HG03460 (cell line): ENCODE results near the gene ARHGEF3.

Experiments used
- ATAC-seq: cut with Tn5 transposase; IDR thresholded peaks from one replicate; pipeline ENCODE4 v1.9.1; 2021; ENCODE audit not compliant: unreplicated experiment

ARHGEF3 gene

GRCh38 chr3:56823421-56823926, 21.7 kb upstream of the ARHGEF3 start:
- no peak for ATAC-seq

DNA sequence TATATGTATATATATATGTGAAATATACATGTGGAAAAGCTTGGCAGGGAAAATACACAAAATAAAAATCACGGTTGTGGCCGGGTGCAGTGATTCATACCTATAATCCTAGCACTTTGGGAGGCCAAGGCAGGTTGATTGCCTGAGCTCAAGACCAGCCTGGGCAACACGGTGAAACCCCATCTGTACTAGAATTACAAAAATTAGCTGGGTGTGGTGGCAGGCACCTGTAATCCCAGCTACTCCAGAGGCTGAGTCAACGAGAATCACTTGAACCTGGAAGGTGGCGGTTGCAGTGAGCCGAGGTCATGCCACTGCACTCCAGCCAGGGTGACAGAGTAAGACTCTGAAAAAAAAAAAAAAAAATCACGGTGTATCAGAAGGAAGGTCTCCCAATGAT, 20.8 kb upstream of the ARHGEF3 start:
- no peak for ATAC-seq

DNA sequence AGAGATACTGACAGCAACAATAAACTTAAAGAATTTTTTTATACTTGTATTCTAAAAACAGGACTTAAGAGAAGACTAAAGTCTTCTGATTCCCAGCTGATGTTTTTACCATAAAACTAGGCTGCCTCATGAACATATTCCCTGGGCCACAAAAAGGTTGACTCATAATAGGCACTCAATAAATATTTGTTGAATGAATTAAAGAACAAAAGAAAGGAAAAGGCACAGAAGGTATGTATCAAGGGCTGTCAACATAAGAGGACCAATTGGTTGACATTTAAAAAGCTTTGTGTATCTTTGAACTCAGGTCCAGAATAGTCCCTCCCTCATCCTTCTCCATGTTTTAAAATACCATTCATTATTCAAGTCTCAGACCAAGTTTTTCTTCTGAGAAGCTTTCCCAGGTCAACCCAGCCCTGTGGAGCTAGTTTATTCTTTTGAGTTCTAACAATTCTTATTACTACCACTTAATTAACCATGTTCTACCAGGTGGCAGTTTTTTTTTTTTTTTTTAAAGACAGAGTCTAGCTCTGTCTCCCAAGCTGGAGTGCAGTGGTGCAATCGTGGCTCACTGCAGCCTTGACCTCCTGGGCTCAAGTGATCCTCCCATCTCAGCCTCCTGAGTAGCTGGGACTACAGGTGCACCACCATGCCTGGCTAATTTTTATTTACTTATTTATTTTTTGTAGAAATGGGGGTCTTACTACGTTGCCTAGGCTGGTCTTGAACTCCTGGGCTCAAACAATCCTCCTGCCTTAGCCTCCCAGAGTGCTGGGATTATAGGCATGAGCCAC, 17.5 kb upstream of the ARHGEF3 start:
- ATAC-seq, result no peak

GRCh38 chr3:56818156-56818985, 16.6 kb upstream of the ARHGEF3 start:
- no peak for ATAC-seq

GRCh38 chr3:56817646-56818045, 15.9 kb upstream of the ARHGEF3 start:
- ATAC-seq, result no peak

- no peak for ATAC-seq
Measured at GRCh38 chr3:56816061-56816460, 14.3 kb upstream of the ARHGEF3 start.

- no peak for ATAC-seq
Measured at GRCh38 chr3:56815589-56815988, 13.8 kb upstream of the ARHGEF3 start.

DNA sequence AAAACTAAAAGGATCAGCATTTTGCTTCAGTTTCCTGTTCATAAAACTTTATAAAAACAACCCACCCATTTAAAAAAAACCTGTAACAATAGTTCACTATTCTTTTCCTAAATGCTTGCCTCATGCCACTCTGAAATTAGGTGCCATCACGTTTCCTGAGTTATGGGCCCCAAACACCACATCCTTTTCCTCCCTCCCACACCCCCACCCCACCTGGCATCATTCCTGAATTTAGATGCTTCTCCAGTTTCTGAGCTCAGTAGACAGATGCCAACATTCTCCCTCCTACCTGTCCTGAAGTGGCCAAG, 11.9 kb upstream of the ARHGEF3 start:
- ATAC-seq, result no peak

GRCh38 chr3:56812754-56813652, 11.3 kb upstream of the ARHGEF3 start:
- ATAC-seq, result no peak

GRCh38 chr3:56811546-56812202, 9.9 kb upstream of the ARHGEF3 start:
- ATAC-seq, result no peak

- ATAC-seq, result no peak
Measured at GRCh38 chr3:56810577-56811545, 9.1 kb upstream of the ARHGEF3 start.

DNA sequence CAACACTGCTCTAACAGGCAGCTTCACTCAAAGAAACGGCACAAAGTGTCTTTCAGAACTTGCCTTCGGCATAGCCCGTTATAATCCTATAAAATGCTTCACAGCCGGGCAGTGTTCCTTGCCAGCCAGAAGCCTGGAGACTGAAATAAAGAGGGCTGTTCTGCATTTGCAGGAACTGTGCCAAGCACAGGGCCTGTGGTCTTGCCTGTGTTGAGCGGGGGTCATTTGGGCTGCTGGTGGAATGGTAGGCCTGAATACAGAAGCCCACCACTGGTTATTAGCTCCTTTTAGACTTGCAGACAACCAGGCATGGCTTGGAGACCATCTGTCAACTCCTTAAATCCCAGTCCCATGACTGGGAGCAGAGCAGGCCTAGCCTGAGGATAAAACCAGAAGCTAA, 4.7 kb upstream of the ARHGEF3 start:
- ATAC-seq, result no peak

DNA sequence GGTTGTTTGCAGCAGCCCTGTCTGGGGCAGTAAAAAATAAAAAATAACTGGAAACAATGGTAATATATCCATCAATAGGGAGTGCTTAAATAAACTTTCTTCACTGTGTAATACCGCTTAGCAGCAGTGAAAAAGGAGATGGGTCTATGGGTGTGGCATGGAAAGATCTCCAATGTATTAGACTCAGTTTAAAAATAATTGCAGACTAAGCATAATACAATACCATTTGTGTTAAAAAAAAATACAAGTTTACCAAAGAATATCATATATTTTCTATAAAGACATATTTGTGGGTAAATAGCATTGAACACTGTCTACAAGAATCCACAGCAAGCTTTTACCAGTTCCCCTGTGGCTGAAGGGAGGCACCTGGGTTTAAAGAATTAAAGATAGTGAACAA, 1.0 kb upstream of the ARHGEF3 start:
- ATAC-seq, result no peak

- no peak for ATAC-seq
Measured at GRCh38 chr3:56802378-56802745, 613 bp upstream of the ARHGEF3 start.

GRCh38 chr3:56800832-56801661, 702 bp downstream of the ARHGEF3 start:
- ATAC-seq, result peak; percentile 3

GRCh38 chr3:56800130-56800831, 1.5 kb downstream of the ARHGEF3 start:
- no peak for ATAC-seq

GRCh38 chr3:56799251-56799882, 2.4 kb downstream of the ARHGEF3 start:
- ATAC-seq, result no peak

- no peak for ATAC-seq
Measured at GRCh38 chr3:56796996-56797395, 4.8 kb downstream of the ARHGEF3 start.
